ENCODE data around the gene UACA. TPM values are rescaled to one million over a fixed set of nuclear protein-coding genes. Genes with fewer than 3 reads are reported as not detected.

UACA gene
- total and polyA plus RNA-seq, 2 experiments from 2014 or later = 21.5 to 35.8 TPM

DNA sequence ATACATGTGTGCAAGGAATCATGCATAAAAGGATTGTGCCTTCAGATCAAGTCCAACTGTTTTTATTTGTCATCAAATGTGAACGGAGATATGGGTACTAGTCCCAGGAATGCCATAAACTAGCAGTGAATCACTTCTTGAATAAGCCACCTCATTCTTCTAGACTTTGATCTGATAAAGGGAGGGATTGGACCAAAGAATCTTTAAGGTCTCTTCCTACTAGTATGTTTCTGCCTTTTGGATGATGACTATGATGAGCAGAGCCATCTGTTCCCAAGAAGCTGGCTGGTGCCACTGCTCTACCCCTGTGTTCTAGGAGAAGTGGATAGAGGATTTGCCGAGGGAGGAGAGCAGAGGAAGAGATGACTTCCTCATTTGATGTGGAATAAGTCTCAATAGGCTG is 28.8 kb upstream of the UACA start:
- no peak for ATAC-seq
- no peak overlapping the region for H3K4me3 Mint-ChIP-seq
- H3K4me1 ChIP-seq (ENCODE audit: insufficient read depth) = no peaks in the 10 kb centered on the region
- no peaks in the 10 kb centered on the region for H3K36me3 Mint-ChIP-seq (ENCODE audit: low read depth)
- no peaks in the 10 kb centered on the region for H3K36me3 ChIP-seq (ENCODE audit: insufficient read depth)
- H3K9me3 Mint-ChIP-seq = no peaks in the 10 kb centered on the region
- H3K27me3 ChIP-seq (ENCODE audit: insufficient read depth) = no peaks in the 10 kb centered on the region
- H3K9me2 ChIP-seq (ENCODE audit: insufficient read depth) = no peaks in the 10 kb centered on the region
- no peak overlapping the region for H3K27ac ChIP-seq (ENCODE audit: low read depth)
- peaks cover 2% of the 10 kb centered on the region for H3K27me3 Mint-ChIP-seq (ENCODE audit: insufficient read depth, low read depth, poor library complexity)
- H3K27ac Mint-ChIP-seq = no peak overlapping the region
- no peaks in the 10 kb centered on the region for H3K79me2 ChIP-seq (replicated peaks; ENCODE audit: insufficient read depth)
- TF ChIP-seq ZNF114 (CRISPR knock-in tag; IDR thresholded peaks at IDR 0.05) (no peak), NANOG (IDR thresholded peaks at IDR 0.05; ENCODE audit: borderline replicate concordance) (no peak), EZH2 (IDR thresholded peaks at IDR 0.05; ENCODE audit: low read depth, unreplicated experiment) (no peak), ZNF331 (CRISPR knock-in tag; IDR thresholded peaks at IDR 0.05; ENCODE audit: low read depth) (no peak), REST (IDR thresholded peaks at IDR 0.05; ENCODE audit: unreplicated experiment) (no peak), JUNB (IDR thresholded peaks at IDR 0.05; ENCODE audit: unreplicated experiment) (no peak), CTCF (conservative IDR thresholded peaks at IDR 0.05; ENCODE audit: low read depth in 2 of 2) (no peak), ETS1 (IDR thresholded peaks at IDR 0.05) (no peak), EZH2phosphoT487 (IDR thresholded peaks at IDR 0.05; ENCODE audit: unreplicated experiment) (no peak), CREB1 (CRISPR knock-in tag; IDR thresholded peaks at IDR 0.05; ENCODE audit: low read depth) (no peak), POLR2AphosphoS5 (IDR thresholded peaks at IDR 0.05; ENCODE audit: low read depth) (no peak), STAT1 (IDR thresholded peaks at IDR 0.05; ENCODE audit: unreplicated experiment) (no peak)
- TF ChIP-seq, protein P1, sequence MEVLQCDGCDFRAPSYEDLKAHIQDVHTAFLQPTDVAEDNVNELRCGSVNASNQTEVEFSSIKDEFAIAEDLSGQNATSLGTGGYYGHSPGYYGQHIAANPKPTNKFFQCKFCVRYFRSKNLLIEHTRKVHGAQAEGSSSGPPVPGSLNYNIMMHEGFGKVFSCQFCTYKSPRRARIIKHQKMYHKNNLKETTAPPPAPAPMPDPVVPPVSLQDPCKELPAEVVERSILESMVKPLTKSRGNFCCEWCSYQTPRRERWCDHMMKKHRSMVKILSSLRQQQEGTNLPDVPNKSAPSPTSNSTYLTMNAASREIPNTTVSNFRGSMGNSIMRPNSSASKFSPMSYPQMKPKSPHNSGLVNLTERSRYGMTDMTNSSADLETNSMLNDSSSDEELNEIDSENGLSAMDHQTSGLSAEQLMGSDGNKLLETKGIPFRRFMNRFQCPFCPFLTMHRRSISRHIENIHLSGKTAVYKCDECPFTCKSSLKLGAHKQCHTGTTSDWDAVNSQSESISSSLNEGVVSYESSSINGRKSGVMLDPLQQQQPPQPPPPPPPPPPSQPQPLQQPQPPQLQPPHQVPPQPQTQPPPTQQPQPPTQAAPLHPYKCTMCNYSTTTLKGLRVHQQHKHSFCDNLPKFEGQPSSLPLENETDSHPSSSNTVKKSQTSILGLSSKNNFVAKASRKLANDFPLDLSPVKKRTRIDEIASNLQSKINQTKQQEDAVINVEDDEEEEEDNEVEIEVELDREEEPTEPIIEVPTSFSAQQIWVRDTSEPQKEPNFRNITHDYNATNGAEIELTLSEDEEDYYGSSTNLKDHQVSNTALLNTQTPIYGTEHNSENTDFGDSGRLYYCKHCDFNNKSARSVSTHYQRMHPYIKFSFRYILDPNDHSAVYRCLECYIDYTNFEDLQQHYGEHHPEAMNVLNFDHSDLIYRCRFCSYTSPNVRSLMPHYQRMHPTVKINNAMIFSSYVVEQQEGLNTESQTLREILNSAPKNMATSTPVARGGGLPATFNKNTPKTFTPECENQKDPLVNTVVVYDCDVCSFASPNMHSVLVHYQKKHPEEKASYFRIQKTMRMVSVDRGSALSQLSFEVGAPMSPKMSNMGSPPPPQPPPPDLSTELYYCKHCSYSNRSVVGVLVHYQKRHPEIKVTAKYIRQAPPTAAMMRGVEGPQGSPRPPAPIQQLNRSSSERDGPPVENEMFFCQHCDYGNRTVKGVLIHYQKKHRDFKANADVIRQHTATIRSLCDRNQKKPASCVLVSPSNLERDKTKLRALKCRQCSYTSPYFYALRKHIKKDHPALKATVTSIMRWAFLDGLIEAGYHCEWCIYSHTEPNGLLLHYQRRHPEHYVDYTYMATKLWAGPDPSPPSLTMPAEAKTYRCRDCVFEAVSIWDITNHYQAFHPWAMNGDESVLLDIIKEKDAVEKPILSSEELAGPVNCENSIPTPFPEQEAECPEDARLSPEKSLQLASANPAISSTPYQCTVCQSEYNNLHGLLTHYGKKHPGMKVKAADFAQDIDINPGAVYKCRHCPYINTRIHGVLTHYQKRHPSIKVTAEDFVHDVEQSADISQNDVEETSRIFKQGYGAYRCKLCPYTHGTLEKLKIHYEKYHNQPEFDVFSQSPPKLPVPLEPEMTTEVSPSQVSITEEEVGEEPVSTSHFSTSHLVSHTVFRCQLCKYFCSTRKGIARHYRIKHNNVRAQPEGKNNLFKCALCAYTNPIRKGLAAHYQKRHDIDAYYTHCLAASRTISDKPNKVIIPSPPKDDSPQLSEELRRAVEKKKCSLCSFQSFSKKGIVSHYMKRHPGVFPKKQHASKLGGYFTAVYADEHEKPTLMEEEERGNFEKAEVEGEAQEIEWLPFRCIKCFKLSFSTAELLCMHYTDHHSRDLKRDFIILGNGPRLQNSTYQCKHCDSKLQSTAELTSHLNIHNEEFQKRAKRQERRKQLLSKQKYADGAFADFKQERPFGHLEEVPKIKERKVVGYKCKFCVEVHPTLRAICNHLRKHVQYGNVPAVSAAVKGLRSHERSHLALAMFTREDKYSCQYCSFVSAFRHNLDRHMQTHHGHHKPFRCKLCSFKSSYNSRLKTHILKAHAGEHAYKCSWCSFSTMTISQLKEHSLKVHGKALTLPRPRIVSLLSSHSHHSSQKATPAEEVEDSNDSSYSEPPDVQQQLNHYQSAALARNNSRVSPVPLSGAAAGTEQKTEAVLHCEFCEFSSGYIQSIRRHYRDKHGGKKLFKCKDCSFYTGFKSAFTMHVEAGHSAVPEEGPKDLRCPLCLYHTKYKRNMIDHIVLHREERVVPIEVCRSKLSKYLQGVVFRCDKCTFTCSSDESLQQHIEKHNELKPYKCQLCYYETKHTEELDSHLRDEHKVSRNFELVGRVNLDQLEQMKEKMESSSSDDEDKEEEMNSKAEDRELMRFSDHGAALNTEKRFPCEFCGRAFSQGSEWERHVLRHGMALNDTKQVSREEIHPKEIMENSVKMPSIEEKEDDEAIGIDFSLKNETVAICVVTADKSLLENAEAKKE (CRISPR knock-in tag; IDR thresholded peaks at IDR 0.05) = no peak
- H2AFZ ChIP-seq = no peak overlapping the region; the same call in 1 of the 2 replicates
- no peaks in the 10 kb centered on the region for H4K20me1 ChIP-seq (replicated peaks; ENCODE audit: insufficient read depth)
- no peaks in the 10 kb centered on the region for H3F3A ChIP-seq (replicated peaks; ENCODE audit: low read depth)
- H3K4me1 Mint-ChIP-seq = peaks cover 4% of the 10 kb centered on the region; the same call in 1 of the 3 replicates
- H3K4me3 ChIP-seq = no peak overlapping the region
- DNase-seq (ENCODE audit: low spot score) = no peak
- H3K4me2 ChIP-seq = no peak overlapping the region

Data from GM23338 (cell line).